Heart left ventricle (tissue), 13 donors: ENCODE data around the gene PRKCH.

Experiments
- POLR2A ChIP-seq, 2 donors: fragments of 450-650 bp; IDR thresholded peaks; one replicate each; pipeline ENCODE4 v1.6.1; 2017; ENCODE audit warnings: antibody characterized with exemption in 2 of 2, mild to moderate bottlenecking in 2 of 2, moderate library complexity in 2 of 2
- TF ChIP-seq, protein P1 (sequence below), 12 donors: fragments of 200-600 bp; sonication (generic) in 4 of 12; IDR thresholded peaks; one replicate each; pipeline versions ENCODE4 v1.5.0 to v1.8.0; 2018 to 2022; ENCODE audit warnings: antibody characterized with exemption in 12 of 12, mild to moderate bottlenecking in 5 of 12
- donor health status: ischemic (EF 13 %, LVEDD 7.1; RV severe dilation, severe dysfunction).
- donor health status: DM: no; HTN: yes; CAD: no.
- donor health status: DM: no; HTN: no; CAD: no.
- donor health status: ischemic (EF 25% LVEDD 6.9; RV normal size, moderate dysfunction).
- donor health status: ischemic (EF 25% LVEDD 5.7; RV mildly dilated, moderate dysfunction).
- donor health status: ischemic (EF 35%, LVEDD 5.7; RV mildly dilated, moderate dysfunction).
- donor health status: nonischemic (EF 11% LVEDD 7.7; RV severe dilation, severe dysfunction).
- donor health status: DM: yes; HTN: yes; CAD: no.
- donor health status: PGD.
- donor health status: ischemic (EF 29% LVEDD 5.4; RV normal size, mild dysfunction).
- donor health status: nonischemic (EF 23%, LVEDD 6.1; RV moderate dilation, normal function).

DNA sequence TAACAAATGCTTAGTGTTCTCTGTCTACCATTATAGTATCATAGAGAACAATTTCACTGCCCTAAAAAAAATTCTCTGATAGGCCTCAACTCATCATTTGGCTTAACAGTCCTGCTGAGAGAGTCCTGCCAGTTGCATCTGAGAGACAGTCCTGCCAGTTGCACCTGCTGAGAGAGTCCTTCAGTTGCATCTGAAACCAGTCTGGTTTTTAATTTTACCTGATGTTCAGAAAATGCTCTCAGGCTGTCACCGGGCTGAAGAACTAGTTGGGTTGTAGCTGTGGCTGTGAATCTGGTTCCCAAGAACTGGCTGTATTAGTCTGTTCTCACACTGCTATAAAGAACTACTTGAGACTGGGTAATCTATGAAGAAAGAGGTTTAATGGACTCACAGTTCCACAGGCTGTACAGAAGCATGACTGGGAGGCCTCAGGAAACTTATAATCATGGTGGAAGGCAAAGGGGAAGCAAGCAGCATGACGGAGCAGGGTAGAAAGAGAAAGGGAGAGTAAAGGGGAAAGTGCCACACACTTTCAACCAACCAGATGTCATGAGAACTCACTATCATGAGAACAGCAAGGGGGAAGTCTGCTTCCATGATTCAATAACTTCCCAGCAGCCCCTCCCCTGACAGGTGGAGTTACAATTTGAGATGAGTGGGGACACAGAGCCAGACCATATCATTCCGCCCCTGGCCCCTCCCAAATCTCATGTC is 51.6 kb downstream of the PRKCH start:
- TF ChIP-seq, protein P1, sequence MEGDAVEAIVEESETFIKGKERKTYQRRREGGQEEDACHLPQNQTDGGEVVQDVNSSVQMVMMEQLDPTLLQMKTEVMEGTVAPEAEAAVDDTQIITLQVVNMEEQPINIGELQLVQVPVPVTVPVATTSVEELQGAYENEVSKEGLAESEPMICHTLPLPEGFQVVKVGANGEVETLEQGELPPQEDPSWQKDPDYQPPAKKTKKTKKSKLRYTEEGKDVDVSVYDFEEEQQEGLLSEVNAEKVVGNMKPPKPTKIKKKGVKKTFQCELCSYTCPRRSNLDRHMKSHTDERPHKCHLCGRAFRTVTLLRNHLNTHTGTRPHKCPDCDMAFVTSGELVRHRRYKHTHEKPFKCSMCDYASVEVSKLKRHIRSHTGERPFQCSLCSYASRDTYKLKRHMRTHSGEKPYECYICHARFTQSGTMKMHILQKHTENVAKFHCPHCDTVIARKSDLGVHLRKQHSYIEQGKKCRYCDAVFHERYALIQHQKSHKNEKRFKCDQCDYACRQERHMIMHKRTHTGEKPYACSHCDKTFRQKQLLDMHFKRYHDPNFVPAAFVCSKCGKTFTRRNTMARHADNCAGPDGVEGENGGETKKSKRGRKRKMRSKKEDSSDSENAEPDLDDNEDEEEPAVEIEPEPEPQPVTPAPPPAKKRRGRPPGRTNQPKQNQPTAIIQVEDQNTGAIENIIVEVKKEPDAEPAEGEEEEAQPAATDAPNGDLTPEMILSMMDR (IDR thresholded peaks at IDR 0.05), result no peak
- TF ChIP-seq POLR2A (IDR thresholded peaks at IDR 0.05), result no peak
